ENCODE data around the gene TMOD3.

TMOD3 gene

GRCh38 chr15:51825698-51826097 lies 3.8 kb upstream of the TMOD3 start:
- DNase-seq (ENCODE audit: low read depth in 1 of 2, low spot score in 1 of 2), result no peak

GRCh38 chr15:51828621-51829375 lies 655 bp upstream of the TMOD3 start:
- DNase-seq (ENCODE audit: low read depth in 1 of 2, low spot score in 1 of 2), result no peak

- no peak for DNase-seq (ENCODE audit: low read depth in 1 of 2, low spot score in 1 of 2)
Measured at GRCh38 chr15:51830276-51830806, 888 bp downstream of the TMOD3 start.

GRCh38 chr15:51833772-51834171 lies 4.3 kb downstream of the TMOD3 start:
- no peak for DNase-seq (ENCODE audit: low read depth in 1 of 2, low spot score in 1 of 2)

- no peak for DNase-seq (ENCODE audit: low read depth in 1 of 2, low spot score in 1 of 2)
Measured at GRCh38 chr15:51837792-51838251, 8.4 kb downstream of the TMOD3 start.

GRCh38 chr15:51838270-51838669 lies 8.8 kb downstream of the TMOD3 start:
- DNase-seq (ENCODE audit: low read depth in 1 of 2, low spot score in 1 of 2), result no peak

GRCh38 chr15:51840692-51841091 lies 11.2 kb downstream of the TMOD3 start:
- no peak for DNase-seq (ENCODE audit: low read depth in 1 of 2, low spot score in 1 of 2)

GRCh38 chr15:51841406-51842040 lies 12.1 kb downstream of the TMOD3 start:
- no peak for DNase-seq (ENCODE audit: low read depth in 1 of 2, low spot score in 1 of 2)

- no peak for DNase-seq (ENCODE audit: low read depth in 1 of 2, low spot score in 1 of 2)
Measured at GRCh38 chr15:51842265-51842664, 12.8 kb downstream of the TMOD3 start.

- DNase-seq (ENCODE audit: low read depth in 1 of 2, low spot score in 1 of 2), result no peak
Measured at GRCh38 chr15:51842852-51843737, 13.6 kb downstream of the TMOD3 start.

- no peak for DNase-seq (ENCODE audit: low read depth in 1 of 2, low spot score in 1 of 2)
Measured at GRCh38 chr15:51844747-51845426, 15.4 kb downstream of the TMOD3 start.

GRCh38 chr15:51846066-51846462 lies 16.6 kb downstream of the TMOD3 start:
- DNase-seq (ENCODE audit: low read depth in 1 of 2, low spot score in 1 of 2), result no peak

GRCh38 chr15:51846463-51847230 lies 17.2 kb downstream of the TMOD3 start:
- no peak for DNase-seq (ENCODE audit: low read depth in 1 of 2, low spot score in 1 of 2)

- no peak for DNase-seq (ENCODE audit: low read depth in 1 of 2, low spot score in 1 of 2)
Measured at GRCh38 chr15:51848811-51849210, 19.4 kb downstream of the TMOD3 start.

- DNase-seq (ENCODE audit: low read depth in 1 of 2, low spot score in 1 of 2), result no peak
Measured at GRCh38 chr15:51849860-51850259, 20.4 kb downstream of the TMOD3 start.

GRCh38 chr15:51853998-51854397 lies 24.5 kb downstream of the TMOD3 start:
- DNase-seq (ENCODE audit: low read depth in 1 of 2, low spot score in 1 of 2), result no peak

GRCh38 chr15:51855612-51856011 lies 26.2 kb downstream of the TMOD3 start:
- no peak for DNase-seq (ENCODE audit: low read depth in 1 of 2, low spot score in 1 of 2)

GRCh38 chr15:51856714-51857380 lies 27.4 kb downstream of the TMOD3 start:
- no peak for DNase-seq (ENCODE audit: low read depth in 1 of 2, low spot score in 1 of 2)

GRCh38 chr15:51861557-51862359 lies 32.3 kb downstream of the TMOD3 start:
- DNase-seq (ENCODE audit: low read depth in 1 of 2, low spot score in 1 of 2), result peak; percentile 21 to 41
